ENCODE measurements around the gene PLCL1.

- TF ChIP-seq SRF (IDR thresholded peaks at IDR 0.05; ENCODE audit: low read depth) (no peak), CTCF (IDR thresholded peaks at IDR 0.05 in 2 of 3, conservative IDR thresholded peaks at IDR 0.05 in 1 of 3; ENCODE audit: borderline replicate concordance in 1 of 3, insufficient read depth in 1 of 3, low read depth in 2 of 3, low read length in 2 of 3) (no peak), SP1 (IDR thresholded peaks at IDR 0.05; ENCODE audit: low read depth) (no peak)
Measured at GRCh38 chr2:198136142-198136541, 331.7 kb downstream of the PLCL1 start.

Data from HCT116 (cell line).